Measurements from ENCODE around the gene ZBTB16.

ZBTB16 gene

GRCh38 chr11:114213622-114214021, 154.1 kb downstream of the ZBTB16 start:
- DNase-seq (ENCODE audit: low read depth) = no peak

DNA sequence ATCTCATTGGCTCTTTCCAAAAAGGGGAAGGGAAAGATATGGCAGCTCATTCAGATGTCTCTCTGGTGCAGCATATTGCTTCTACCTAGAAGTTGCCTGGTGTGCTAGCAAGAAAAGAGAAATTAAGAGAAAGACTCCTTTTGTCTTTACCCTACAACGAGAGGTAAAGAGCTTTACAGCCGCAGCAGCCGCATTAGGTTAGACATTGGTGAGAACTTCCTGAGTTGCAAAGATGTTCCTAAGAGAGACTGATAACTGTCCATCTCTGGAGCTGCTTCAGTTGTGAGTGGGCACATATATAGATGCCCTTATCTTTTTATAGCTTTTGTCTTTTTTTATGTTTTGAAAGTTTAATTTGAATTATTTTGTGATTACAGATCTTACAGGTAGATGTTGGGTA, 155.9 kb downstream of the ZBTB16 start:
- DNase-seq (ENCODE audit: low read depth) = no peak

DNA sequence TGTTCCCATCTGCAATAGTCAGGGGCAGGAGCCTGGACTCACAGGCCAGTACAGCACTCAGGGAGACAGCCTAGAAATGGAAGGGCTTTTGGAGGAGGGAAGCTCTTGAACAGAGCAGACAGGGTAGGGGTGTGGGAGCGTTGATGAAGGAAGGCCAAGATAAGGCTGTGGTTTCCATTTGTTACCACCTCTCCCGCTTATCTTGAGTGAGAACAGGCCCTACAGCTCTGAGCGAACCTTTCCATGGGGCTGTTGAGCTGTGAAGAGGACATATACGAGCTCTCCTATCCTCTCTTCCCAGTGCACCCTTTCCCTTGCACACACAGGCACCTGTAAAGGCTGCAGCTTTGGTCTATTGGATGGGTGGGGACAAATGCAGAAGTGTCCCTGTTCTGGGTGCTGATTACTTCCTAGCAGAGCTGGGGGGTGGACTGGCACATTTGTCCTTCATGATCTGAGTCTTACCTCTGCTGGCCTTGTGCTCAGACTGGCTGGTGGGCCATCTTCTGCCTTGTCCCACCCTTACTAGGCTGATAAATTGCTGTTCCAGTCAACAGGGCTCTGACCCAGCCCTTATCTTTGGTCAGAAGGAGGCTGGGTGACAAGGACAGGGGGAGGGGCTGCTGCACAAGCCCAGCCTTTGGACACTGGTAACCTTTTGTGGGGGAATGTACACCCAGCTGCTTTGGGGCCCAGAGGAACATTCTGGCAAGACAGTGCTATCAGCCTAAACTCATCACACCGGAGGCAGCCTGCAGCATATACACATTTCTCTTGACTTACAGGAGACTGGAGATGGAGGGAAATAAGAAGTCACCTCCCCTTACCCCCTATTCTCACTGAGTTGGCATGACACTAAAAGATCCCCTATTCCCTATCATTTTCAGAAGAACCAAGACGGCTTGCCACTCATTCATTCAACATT, 156.6 kb downstream of the ZBTB16 start:
- no peak for DNase-seq (ENCODE audit: low read depth)

DNA sequence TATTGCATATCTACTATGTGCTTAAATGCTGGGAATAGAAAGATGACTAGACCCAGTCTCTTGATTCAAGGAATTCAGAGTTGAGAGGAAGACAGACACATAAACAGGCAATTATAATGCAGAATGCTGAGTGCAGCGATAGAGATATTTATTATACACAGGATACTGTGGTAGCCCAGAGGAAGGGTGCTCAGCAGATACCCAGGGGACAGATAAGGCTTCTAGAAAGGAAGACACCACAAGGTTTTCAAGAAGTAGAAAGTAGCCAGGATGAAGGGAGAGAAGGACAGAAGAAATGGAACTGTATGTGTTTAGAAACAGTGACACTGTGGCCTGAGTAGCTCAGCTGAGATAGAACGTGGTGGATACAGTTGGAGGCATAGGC, 157.3 kb downstream of the ZBTB16 start:
- no peak for DNase-seq (ENCODE audit: low read depth)

DNA sequence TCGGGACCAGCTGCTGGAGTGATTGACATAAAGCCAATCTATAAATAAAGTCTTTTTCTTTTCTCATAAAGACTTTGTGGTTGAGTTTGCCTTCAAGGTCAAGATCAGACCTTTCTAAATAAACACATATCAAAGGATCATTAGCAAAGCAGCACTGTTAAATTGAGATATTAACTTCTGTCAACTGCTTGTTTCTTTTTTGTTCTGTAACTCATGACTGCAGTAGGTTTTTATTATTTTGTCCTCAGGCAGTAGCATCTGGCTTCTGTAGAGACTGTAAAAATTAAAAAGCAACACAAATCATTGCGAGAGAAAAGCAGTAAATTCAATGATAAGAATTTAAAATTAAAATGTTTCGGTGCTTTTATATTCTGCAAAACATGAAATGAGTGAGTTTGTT, 159.0 kb downstream of the ZBTB16 start:
- no peak for DNase-seq (ENCODE audit: low read depth)

DNA sequence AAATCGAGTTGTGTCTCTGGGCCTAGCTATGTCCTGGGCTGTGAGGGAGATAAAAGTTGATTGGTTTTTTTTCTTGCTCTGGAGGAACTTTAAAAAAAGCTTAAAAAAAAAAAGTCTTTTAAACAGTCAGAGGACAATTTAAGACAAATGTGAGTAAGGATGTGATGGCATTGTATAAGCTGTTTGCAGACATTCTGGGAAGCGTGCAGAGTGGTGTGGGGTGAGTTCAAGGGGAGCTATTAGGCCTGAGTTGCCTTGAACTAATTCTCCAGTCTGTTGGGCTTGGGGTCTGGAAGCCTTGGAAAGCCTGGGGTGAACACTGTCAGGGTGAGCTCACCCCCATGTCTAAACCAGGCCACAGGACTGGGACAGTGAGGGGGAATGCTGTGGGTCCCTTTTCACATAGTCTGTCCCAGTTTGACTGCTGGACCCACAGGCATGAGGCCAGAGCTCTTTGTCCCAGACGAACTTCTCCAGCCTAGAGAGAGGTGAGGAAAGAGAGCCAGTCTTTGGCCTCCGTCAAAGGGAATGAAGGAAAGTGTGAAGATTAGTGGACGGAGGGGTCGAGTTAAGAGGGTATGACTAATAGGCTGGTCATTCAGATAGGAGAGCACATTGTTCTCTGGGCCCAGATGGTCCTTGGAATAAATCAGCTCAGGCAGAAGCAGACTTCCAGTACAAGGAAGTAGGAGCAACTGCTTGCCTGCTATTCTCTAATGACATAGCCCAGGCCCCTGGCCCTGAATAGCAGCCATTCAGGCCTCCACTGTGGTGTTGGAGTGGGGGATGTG, 160.2 kb downstream of the ZBTB16 start:
- peak; percentile 42 for DNase-seq (ENCODE audit: low read depth)

- no peak for DNase-seq (ENCODE audit: low read depth)
These were observed 161.5 kb downstream of the ZBTB16 start for GRCh38 chr11:114221037-114221436.

- no peak for DNase-seq (ENCODE audit: low read depth)
These were observed 166.2 kb downstream of the ZBTB16 start for GRCh38 chr11:114225661-114226060.

DNA sequence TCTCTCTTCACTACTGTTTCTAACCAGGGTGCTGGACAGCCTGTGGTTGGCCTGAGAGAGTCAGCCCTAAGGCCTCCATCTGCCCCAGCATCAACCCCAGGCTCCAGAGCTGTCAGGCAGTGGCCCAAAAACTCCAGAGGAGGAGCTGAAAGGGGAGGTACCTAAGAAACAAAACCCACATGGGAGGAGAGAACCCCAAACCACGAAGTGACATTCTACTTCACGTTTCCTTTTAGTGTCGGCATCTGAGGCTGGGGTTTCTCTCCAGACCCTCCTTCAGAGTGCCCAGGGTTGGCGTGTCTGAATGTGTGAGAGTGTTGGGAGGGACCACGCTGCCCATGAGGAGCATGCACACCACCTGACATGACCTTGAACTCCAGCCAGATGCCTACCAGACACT, 166.8 kb downstream of the ZBTB16 start:
- DNase-seq (ENCODE audit: low read depth) = no peak

- no peak for DNase-seq (ENCODE audit: low read depth)
These were observed 169.2 kb downstream of the ZBTB16 start for GRCh38 chr11:114228435-114229411.

DNA sequence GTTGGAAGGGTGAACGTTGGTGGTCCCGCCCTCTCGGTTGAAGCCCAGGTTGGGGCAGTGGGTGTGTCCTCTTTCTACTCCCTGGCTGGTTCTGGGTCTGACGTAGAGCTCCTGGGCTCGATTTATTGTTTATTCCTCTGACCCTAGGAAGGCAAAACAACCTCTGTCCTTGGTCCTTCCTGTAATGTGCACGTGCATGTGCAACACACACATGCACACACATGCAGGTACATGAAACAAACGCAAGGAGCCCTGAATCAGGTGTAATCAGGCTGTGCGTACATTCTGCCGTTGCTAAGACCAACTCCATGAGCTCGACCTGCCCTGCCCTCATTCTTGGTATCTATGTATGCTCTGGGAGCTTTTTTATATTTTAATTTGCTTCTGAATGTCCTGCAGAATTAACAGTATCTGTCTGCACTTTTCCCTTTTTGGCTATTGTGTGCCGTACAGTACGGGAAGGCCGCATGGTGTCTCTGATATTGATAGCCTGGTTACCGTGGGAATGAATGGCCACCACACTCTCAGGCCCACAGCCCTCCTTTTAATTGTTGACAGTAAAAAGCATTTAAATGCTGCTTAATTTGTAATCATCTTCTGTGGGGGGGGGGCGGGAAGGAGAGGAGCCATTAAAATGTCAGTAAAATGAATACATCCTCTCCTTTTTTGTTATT, 170.7 kb downstream of the ZBTB16 start:
- no peak for DNase-seq (ENCODE audit: low read depth)

GRCh38 chr11:114232400-114233059, 173.0 kb downstream of the ZBTB16 start:
- no peak for DNase-seq (ENCODE audit: low read depth)

GRCh38 chr11:114233755-114234154, 174.2 kb downstream of the ZBTB16 start:
- no peak for DNase-seq (ENCODE audit: low read depth)

- DNase-seq (ENCODE audit: low read depth) = no peak
These were observed 177.3 kb downstream of the ZBTB16 start for GRCh38 chr11:114236829-114237228.

- DNase-seq (ENCODE audit: low read depth) = no peak
These were observed 178.1 kb downstream of the ZBTB16 start for GRCh38 chr11:114237321-114238280.

- no peak for DNase-seq (ENCODE audit: low read depth)
These were observed 180.2 kb downstream of the ZBTB16 start for GRCh38 chr11:114239753-114240161.

- DNase-seq (ENCODE audit: low read depth) = no peak
These were observed 182.5 kb downstream of the ZBTB16 start for GRCh38 chr11:114242032-114242431.

GRCh38 chr11:114243461-114244372, 184.2 kb downstream of the ZBTB16 start:
- no peak for DNase-seq (ENCODE audit: low read depth)

Measured in ELR (cell line).